HG03521 (cell line): Measurements from ENCODE around the gene FYN.
"Not testable (repeated sequence)": the region's sequence is repeated elsewhere in the genome, so short reads cannot be mapped to it uniquely, and the experiment has no call there.

ENCODE experiments used
- ATAC-seq: cut with Tn5 transposase; IDR thresholded peaks from one replicate; pipeline ENCODE4 v1.9.1; 2021; ENCODE audit warnings: mild to moderate bottlenecking, moderate library complexity; ENCODE audit not compliant: unreplicated experiment

FYN gene

DNA sequence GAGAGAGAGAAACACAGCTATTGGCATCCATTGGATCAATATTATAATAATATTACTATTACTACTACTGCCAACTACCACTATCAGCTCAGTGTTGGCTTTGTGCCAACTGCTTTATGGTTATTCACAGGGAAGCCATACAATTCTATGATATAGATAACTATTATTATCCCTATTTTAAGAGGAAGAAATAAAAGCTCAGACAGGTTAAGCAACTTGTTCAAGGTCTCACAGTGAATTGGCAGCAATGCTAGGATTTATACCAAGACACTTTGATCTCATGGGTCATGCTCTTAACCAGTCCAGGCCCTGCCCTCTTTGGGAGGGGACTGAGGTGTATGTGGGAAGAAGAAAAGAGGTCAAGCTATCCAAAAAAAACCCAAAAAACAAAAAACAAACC lies 185.6 kb downstream of the FYN start:
- ATAC-seq = no peak

DNA sequence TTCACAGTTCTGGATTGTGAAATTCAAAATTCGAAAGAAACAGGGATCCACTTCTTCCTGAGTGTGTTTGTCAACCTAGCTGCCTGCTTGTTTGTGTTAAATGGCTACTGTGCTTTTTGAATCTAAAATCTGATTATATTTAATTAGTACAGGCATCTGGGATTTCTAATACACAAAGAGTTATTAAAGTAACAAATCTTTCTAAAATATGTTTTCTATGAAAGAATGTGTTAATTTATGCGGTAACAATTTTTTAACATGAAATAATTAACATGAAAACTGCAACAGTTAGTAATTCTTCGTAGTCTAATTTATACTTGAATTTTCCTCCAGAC lies 186.4 kb downstream of the FYN start:
- no peak for ATAC-seq

DNA sequence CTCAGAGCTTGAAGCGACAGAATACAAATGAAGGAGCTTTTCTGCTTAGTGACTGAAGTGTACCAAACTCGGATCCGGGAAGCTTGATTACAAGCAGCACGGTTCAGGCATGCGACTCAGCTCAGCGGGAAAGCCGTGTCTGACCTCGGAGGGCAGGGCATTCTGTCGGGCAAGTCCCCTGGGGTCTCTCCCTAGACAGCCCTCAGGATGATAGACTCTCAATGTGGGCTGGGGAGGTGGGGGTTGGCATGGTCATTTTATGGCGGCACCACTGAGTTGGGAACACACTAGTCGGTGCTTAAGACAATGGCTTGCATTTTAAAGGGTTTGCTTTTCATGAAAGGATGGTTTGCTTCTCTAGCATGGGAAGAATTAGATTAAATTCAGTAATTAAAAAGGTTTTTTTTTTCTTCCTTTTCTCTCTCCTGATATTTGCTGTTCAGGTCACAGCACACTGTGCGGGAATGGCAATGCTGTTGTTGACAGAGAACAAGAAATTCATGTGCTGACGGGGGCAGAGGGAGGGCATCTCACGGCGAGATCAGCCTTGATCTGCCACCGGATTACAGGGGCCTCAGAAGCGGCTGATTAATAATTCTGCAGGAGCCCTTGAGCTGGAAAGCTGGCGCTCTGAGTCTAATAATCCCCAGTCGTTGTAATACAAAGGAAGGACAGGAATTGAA lies 186.9 kb downstream of the FYN start:
- ATAC-seq = no peak

DNA sequence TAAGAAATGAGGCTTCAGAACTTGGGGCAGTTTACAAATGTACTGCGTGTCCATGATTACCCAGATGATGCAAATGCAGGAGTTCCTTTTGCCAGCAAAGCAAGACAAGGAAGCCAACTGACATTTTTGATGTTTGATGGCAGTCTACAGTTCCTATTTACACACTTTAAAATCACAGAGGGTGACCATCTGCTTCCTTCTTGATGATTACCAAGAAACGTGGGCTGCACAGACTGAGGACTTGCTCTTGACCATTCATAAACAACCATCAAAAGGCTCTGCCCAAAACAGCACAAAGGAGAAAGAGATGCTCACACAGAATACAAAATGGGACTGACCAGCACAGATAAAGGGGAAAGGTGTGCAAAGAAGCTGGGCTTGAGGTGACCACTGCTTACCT lies 187.7 kb downstream of the FYN start:
- ATAC-seq = no peak

DNA sequence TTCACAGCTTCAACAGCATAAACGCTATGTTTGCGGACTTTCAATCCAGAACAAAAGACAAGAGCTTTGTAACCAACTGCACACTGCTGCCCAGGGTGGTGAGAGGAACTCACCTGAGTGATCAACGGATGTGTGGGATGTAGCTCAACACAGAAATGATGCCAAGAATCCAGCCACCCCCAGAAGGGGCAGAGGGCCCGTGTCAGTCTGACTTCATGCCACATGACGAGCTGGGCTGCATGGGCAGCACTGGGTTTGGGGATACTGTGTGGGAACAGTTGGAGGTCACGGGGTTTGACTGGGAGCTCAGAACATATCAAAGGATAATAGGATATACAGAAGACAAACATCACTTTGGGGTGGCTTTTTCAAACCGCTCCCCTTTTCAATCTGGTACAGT lies 188.2 kb downstream of the FYN start:
- ATAC-seq = no peak

DNA sequence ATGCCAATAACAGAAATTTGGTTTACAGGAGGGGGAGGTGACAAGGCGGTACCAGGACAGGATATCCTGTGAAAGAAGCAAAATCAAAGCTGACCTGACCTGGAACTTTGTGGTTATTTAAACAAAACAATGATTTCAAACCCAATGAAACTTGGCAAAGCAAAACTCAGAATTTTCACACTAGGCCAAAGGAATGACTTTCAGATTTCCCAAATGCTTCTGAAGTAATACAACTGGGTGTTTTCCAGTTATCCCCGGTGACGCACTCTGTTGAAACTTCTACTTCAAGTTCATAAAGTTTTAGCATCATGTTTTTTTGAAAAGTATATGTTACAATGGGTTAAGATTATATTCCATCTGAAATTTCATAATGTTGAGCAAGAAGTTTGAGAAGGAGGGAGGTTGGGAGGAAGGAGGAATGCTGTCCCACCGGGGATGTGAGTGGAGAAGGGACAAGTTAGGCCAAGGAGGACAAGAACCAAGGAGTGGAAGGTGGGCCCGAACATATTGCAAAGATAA lies 189.4 kb downstream of the FYN start:
- ATAC-seq = no peak

DNA sequence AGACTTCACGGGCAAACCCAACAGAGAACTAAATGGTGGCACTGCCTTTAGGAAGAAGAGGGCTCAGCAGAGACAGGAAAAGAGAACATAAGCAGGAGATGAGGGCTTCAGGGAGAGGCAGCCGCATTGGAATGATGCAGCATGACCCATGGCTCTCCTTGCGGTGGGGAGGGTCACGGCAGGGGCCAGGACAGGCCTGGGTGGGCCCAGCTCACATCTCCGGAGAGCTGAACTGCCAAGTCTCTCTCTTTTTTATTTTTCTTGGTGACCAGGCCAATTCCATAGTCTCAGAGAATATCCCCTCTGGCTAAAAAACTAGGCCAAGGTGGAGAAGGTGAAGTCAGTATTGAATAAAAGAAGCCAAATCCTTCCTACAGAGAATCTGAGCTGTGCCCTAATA lies 190.1 kb downstream of the FYN start:
- no peak for ATAC-seq

DNA sequence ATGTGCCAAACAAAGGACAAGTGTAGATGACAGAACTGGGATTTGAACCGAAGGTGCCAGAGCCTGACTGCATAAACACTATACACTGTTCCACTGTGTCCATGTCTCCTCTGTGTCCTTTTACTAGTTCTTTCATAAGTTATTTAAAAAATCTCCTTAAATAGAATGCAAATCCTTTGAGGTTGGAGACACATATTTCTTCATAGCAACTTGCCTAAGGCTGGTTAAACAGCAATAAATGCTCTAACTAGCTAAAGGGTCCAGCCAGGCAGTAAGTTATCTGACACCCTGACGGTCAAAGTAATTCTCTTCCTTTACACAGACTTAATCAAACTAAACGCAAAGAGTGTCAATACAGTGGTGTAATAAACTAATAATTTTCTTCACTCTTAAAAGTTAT lies 191.4 kb downstream of the FYN start:
- no peak for ATAC-seq

DNA sequence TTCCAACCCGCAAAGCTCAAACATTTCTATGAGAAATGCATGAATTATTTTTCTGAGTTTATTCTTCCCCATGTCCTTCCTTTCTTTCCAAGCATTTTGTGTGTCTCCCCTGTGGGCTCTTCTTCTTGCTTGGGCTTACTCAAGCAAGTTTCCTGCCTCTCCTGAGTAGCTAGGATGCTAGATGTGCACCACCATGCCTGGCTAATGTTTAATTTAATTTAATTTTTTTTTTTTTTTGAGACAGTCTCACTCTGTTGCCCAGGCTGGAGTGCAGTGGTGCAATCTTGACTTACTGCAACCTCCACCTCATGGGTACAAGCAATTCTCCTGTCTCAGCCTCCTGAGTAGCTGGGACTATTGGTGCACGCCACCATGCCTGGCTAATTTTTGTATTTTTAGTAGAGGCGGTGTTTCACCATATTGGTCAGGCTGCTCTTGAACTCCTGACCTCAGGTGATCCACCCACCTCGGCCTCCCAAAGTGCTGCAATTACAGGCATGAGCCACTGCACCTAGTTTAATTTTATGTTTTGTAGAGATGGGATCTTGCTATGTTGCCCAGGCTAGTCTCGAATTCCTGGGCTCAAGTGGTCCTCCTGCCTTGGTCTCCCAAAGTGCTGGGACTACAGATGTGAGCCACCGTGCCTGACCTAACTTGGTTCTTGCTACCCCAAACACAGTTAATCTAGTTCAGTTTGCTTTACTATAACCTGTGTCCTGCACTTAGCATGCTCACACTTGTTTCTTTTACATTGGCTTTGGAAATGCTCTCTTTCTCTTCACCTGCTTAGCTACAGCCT lies 192.2 kb downstream of the FYN start:
- ATAC-seq = not testable (repeated sequence)

DNA sequence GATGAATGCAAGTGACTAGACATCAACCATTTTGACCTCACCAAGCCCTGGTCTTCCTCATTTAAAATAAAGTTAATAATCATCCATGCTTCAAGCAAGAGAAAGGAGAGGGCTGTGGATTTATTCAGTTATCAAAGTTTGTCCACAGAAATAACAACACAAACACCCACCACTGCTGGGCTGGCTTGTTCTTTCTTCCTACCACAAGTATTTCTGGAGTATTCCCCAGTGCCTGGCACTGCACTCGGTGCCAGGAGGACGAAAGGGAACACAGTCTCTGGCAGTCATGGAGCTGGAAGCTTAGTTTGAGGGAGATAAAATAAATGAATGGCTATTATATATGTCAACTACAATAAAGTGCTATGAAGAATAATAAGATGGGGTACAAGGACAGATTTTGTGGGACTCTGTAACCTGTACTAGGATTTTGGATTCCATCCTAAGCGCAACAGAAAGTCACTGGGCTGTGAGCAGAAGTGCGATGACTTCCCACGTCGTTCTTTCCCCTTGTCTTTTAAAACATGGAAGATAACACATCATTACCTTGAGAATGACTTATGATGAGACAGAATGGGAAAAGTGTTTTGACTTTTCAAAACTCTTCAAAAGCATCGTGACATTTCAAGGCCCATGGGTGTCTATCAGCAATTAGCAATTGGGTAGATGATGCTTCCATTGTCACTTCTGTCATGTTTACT lies 193.1 kb downstream of the FYN start:
- ATAC-seq = no peak

DNA sequence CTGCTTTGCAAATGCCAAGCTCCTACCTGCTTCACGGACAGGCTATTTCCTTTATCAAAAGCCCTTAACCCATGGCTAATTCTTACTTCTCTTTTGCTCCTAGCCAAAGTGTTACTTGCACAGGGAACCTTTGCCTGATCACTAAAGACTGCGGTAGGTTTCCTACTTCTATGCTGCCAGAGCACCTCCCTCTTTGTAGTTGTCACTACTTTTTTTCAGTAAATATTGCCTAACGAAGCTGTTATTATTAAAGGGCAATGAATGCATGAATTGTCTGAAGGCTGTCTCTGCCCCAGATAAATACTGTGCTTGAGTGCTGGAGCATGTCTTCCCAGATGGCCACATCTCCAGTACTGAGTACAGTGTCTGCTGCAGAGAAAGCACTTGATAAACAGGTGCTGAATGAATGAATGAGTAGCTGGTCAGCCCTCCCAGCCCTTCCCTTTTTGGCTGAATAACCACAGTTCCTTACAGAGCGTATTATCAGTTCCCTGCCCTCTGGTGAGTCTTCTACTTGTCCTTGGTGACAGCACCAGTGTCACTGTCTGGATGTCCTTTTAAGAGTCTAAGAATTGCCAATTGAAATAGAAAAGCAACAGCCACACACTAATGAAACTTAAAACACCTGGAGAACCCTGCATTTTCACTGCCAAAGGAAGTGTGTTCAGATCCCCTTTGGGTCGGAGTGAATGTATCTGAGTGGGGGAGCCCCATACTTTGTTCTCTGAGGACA lies 194.0 kb downstream of the FYN start:
- ATAC-seq = no peak

DNA sequence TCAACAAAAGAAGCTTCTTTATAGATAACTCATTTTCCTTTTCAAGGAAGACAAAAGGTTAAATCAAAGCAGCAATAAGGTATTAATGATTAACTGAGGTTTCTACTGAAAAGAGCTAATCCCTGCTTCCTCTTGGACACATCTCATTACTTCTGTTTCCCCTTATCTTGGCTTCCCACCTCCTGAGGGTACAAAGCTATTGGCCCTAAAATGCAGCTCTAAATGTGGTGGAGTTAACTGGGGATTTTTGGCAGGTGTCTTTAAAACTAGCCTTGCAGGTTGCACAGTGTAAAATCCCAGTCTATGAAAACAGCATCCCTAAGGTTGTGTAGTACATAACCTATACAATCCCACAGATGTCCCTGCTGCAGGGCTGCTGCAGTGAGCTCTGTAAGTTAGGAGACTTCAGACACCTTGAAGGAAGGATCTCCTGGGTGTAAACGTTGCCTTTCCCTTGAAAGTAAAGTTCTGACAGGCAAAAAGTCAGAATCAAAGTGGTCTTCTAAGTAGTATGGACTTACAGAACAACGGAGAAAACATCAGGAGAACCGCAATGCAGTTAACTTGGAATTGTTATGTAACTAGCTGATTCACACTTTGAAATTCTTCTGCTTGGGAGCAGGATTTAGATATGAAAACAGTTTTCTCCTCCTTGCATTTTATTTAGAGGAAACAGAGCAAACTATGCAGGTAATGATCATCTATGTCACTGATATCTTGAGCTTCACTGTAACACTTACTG lies 195.8 kb downstream of the FYN start:
- no peak for ATAC-seq

DNA sequence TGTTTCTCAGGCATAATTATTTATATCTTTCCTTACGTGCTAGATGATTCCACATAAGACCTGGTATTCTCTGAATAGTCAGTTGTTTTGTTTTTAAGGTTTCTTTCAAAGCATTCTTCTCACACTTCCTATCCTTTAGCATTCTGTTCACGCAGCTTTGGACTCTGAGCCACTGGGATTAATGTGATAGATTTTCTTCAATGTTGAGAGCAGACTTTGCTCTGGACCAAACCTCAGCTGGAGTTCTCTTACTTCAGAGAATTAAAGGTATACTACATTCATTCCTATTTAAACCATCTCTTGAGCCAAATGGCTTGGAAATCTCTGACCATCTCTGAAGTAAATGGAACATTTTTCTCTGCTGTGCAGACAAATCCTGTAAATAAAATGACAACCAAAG lies 196.9 kb downstream of the FYN start:
- ATAC-seq = no peak

DNA sequence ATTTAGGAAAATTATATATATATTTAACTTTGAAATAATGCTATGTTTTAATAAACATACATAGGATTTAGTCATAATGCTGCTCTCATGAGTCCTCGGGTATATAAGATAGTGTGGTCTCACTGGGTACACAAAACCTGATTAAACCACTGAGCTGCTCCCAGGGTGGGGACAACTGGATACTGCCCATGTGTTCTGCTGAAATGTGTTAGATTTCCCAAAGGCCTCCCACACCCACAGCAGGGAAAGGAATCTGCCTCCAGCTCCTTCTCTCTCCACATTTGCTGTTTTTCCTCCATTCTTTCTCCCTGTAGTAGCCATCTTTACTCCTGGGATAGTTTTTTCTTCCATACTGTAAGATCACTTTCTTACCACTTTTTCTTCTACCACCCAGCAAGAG lies 198.4 kb downstream of the FYN start:
- ATAC-seq = no peak

DNA sequence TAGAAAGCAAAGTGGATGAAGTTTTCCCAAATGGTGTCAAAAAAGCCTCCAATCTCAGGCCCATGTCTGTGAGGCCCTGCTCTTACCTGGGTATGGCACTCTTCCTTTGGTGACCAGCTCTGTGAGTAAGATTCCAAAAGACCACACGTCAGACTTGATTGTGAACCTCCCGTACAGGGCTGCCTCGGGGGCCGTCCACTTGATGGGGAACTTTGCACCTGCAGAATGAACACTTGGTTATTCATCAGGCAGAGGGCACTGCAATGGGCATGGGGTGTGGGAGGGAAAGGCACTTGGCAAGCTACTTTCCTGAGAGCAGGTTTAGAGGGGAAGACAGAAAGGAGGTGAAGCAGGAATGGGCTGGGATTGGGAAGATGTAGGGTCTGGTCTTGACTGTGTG lies 198.8 kb downstream of the FYN start:
- ATAC-seq = no peak

DNA sequence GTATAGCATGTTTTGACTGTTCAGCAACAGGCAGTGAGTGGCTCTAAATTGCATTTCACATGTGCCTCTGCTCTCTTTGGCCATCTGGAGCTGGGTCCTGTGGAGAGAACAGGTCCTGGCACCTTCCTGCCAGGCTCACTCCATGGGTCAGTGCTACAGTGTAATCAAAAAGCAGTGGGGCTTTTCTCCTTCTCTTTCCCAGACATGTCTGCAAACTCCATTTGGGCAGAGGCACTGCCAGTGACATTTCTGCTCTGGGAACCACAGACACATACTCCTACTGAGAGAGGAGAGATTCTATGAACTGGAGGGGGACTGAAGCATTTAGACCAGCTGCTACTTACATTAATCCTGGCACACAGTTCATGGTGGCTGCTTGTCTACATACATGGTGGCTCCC lies 199.3 kb downstream of the FYN start:
- ATAC-seq = no peak

DNA sequence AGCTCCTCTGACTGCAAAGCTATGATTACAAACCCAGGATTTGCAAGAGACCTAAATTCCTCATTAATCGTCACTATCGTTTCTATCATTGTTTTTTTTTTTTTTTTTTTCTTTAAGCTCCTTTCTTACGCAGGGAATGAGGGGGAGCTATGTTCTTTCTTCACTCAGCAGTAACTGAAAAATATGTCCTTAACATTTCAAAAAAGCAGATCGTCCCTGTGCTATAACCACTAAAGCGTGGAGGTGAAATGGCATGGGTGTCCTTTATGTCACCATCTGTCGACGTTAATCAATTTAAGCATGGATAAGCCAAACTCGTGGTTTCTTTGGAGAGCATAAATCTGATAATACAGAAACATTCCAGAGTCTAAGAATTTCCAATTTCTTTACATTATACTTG lies 199.7 kb downstream of the FYN start:
- no peak for ATAC-seq

DNA sequence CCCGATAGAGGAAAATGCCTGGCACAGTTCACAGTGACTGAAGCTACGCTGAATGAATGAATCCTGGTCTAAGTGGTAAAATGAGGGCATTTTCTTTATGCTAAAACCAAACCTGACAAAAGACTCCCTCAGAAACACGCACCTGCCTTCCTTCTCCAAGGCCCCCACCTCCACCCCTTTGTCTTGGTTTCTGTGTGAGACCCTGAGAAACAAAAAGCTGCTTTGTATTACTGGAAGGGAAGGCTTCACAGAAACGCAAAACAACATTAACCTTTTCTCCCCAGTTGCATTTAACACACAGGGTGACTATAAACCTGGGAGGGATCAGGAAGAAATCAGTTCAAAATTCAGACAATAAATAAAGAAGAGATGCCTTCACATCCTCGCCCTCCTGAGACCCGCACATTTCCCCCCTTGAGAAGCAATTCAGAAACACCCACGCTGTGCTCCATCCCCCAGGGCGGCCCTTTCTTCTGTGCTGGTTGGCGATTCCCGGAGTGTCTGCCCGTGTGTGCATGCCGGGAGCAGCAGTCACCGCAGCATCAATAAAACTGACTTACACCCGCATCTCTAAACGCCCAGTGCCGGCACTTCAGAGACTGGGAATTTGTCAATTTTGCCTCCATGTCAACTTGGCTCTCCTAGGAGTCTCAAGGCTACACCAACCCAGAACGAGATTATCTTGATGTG lies 200.3 kb downstream of the FYN start:
- ATAC-seq = no peak

DNA sequence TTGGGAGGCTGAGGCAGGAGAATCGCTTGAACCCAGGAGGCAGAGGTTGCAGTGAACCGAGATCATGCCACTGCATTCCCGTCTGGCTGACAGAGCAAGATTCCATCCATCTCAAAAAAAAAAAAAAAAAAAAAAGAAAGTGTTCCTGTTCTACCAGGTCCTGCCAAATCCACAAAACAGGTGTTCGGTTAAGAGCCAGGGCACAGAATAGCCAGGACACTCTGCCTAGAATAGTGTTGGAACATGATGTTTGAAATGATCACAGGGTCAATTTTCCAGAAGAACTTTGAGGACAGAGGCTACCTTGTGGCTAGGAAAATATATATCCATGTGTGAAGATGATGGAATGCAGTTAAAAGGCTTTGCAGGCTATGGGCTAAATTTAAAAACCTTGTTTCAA lies 203.9 kb downstream of the FYN start:
- ATAC-seq = no peak

DNA sequence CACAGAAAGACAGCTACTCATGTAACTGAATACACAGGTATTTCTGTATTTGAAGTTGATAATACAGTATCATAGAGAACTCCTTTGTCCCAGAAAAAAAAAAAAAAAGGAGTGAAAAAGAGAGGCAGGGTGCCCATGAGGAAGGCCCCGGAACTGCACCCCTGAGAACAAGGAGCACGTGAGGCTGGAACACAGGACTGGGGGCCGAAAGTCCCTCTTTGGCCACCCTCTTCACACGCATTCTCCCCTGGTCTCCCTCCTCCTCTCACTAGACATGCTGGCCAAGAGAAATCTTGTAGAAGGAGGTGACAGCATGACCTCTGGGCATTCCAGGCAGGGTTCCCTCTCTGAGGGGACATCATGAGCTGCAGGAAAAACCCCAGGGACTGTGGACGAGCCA lies 204.8 kb downstream of the FYN start:
- ATAC-seq = no peak
